ENCODE data around the gene ELANE.
"Not testable (repeated sequence)": the region's sequence is repeated elsewhere in the genome, so short reads cannot be mapped to it uniquely, and the experiment has no call there.

ELANE gene

GRCh38 chr19:814152-815078 lies 37.7 kb upstream of the ELANE start:
- DNase-seq (ENCODE audit: low spot score) = no peak

- no peak for DNase-seq (ENCODE audit: low spot score)
Measured at GRCh38 chr19:815079-815774, 36.9 kb upstream of the ELANE start.

- DNase-seq (ENCODE audit: low spot score) = no peak
Measured at GRCh38 chr19:815775-816499, 36.2 kb upstream of the ELANE start.

GRCh38 chr19:816500-816857 lies 35.6 kb upstream of the ELANE start:
- no peak for DNase-seq (ENCODE audit: low spot score)

GRCh38 chr19:820212-820611 lies 31.9 kb upstream of the ELANE start:
- DNase-seq (ENCODE audit: low spot score) = not testable (repeated sequence)

GRCh38 chr19:821231-821824 lies 30.8 kb upstream of the ELANE start:
- no peak for DNase-seq (ENCODE audit: low spot score)

GRCh38 chr19:821825-822503 lies 30.1 kb upstream of the ELANE start, which contains the start of gene PLPPR3:
Gene PLPPR3 (minus strand): TSS chr19:821955. CDS start chr19:821559, 396 bp downstream.
- DNase-seq (ENCODE audit: low spot score) = no peak

- no peak for DNase-seq (ENCODE audit: low spot score)
Measured at GRCh38 chr19:823565-824121, 28.5 kb upstream of the ELANE start.

- no peak for DNase-seq (ENCODE audit: low spot score)
Measured at GRCh38 chr19:824885-825284, 27.2 kb upstream of the ELANE start.

- DNase-seq (ENCODE audit: low spot score) = no peak
Measured at GRCh38 chr19:825897-826644, 26.0 kb upstream of the ELANE start.

GRCh38 chr19:827314-827709 lies 24.8 kb upstream of the ELANE start:
- DNase-seq (ENCODE audit: low spot score) = no peak

GRCh38 chr19:827710-828321 lies 24.3 kb upstream of the ELANE start, which contains the start of gene AZU1:
Gene AZU1 (plus strand): TSS chr19:827837. CDS start chr19:827847, 10 bp downstream.
- DNase-seq (ENCODE audit: low spot score) = no peak

- DNase-seq (ENCODE audit: low spot score) = no peak
Measured at GRCh38 chr19:829129-829758, 22.9 kb upstream of the ELANE start.

GRCh38 chr19:831407-832369 lies 20.4 kb upstream of the ELANE start:
- DNase-seq (ENCODE audit: low spot score) = no peak

- DNase-seq (ENCODE audit: low spot score) = no peak
Measured at GRCh38 chr19:834216-834615, 17.9 kb upstream of the ELANE start.

GRCh38 chr19:835210-835810 lies 16.8 kb upstream of the ELANE start:
- no peak for DNase-seq (ENCODE audit: low spot score)

GRCh38 chr19:840519-841206 lies 11.4 kb upstream of the ELANE start, which contains the start of gene PRTN3:
Gene PRTN3 (plus strand): TSS chr19:840999. CDS start chr19:841009, 10 bp downstream.
- DNase-seq (ENCODE audit: low spot score) = no peak
